ENCODE data around the gene KIAA1217.

DNA sequence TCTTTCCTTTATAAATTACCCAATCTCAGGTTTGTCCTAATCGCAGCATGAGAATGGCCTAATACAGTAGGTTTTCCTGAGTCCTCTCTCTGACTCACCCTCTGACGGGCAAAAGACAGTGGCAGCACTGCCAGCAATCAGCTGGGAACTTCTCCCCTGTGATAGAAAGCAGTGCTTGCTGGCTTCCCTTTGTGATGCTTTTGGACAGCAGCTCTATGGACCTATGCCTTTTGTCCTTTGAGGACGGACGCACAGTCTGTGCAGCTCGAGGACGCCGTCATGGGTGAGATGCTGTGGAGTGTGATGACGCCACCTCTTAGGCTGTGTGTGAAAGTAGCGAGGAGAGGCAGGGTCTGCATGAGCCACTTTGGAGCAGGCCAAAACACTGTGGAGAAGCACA lies 68.8 kb downstream of the KIAA1217 start:
- TF ChIP-seq POLR2A (IDR thresholded peaks at IDR 0.05; ENCODE audit: low read depth, low read length) (no peak), MXI1 (IDR thresholded peaks at IDR 0.05; ENCODE audit: borderline replicate concordance, low read depth, low read length) (no peak), SMC3 (IDR thresholded peaks at IDR 0.05; ENCODE audit: low read depth, low read length) (no peak), RCOR1 (IDR thresholded peaks at IDR 0.05; ENCODE audit: insufficient replicate concordance, low read length) (no peak), MAFK (IDR thresholded peaks at IDR 0.05; ENCODE audit: low read depth, low read length) (no peak), RAD21 (IDR thresholded peaks at IDR 0.05; ENCODE audit: low read length) (no peak), CEBPB (IDR thresholded peaks at IDR 0.05; ENCODE audit: low read depth, low read length) (no peak), RFX5 (IDR thresholded peaks at IDR 0.05; ENCODE audit: low read depth, low read length) (no peak), ELK1 (IDR thresholded peaks at IDR 0.05; ENCODE audit: borderline replicate concordance, low read depth, low read length) (no peak), BHLHE40 (IDR thresholded peaks at IDR 0.05; ENCODE audit: low read depth, low read length) (no peak), USF2 (IDR thresholded peaks at IDR 0.05; ENCODE audit: low read depth, low read length) (no peak)
- TF ChIP-seq, protein P1, sequence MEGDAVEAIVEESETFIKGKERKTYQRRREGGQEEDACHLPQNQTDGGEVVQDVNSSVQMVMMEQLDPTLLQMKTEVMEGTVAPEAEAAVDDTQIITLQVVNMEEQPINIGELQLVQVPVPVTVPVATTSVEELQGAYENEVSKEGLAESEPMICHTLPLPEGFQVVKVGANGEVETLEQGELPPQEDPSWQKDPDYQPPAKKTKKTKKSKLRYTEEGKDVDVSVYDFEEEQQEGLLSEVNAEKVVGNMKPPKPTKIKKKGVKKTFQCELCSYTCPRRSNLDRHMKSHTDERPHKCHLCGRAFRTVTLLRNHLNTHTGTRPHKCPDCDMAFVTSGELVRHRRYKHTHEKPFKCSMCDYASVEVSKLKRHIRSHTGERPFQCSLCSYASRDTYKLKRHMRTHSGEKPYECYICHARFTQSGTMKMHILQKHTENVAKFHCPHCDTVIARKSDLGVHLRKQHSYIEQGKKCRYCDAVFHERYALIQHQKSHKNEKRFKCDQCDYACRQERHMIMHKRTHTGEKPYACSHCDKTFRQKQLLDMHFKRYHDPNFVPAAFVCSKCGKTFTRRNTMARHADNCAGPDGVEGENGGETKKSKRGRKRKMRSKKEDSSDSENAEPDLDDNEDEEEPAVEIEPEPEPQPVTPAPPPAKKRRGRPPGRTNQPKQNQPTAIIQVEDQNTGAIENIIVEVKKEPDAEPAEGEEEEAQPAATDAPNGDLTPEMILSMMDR (conservative IDR thresholded peaks at IDR 0.05; ENCODE audit: low read depth, low read length) = no peak
